Femur (tissue), 1 donor: ENCODE results near the gene MAVS.
"Not testable (repeated sequence)": the region's sequence is repeated elsewhere in the genome, so short reads cannot be mapped to it uniquely, and the experiment has no call there.

Source experiments
- DNase-seq: peaks from one replicate; pipeline ENCODE4 v3.0.0-alpha.2; 2017

Gene MAVS

DNA sequence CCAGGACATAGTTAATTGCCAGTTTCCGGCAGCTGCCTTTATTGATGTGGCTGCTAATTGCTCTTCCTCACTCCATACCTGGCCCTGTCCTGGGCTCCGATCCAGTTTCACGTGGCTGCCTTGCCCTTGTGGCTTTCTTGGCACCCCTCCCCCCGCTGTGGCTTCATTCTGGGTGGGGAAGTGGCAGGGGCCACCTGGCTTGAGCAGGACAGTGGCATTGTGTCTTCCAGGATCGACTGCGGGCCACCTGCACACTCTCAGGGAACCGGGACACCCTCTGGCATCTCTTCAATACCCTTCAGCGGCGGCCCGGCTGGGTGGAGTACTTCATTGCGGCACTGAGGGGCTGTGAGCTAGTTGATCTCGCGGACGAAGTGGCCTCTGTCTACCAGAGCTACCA, 10.8 kb downstream of the MAVS start:
- no peak for DNase-seq

DNA sequence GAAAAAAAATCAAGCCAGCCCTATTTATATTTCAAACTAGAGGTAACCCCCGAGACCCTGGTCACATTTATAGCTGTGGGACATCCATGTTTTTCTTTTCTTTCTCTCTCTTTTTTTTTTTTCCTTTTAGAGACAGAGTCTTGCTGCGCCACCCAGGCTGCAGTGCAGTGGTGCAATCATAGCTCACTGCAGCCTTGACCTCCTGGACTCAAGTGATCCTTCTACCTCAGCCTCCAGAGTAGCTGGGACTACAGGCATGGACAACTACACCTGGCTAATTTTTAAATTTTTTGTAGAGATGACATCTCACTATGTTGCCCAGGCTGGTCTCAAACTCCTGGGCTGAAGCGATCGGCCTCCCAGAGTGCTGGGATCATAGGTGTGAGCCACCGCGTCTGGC, 12.1 kb downstream of the MAVS start:
- DNase-seq = no peak

DNA sequence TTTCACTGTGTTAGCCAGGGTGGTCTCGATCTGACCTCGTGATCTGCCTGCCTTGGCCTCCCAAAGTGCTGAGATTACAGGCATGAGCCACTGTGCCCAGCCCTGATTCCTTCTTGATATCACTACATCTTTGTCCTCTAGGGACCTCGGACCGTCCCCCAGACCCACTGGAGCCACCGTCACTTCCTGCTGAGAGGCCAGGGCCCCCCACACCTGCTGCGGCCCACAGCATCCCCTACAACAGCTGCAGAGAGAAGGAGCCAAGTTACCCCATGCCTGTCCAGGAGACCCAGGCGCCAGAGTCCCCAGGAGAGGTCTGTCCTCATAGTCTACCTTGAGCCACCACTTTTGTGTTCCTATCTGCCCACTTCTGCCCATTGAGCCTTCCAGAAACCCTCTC, 14.6 kb downstream of the MAVS start:
- DNase-seq = no peak

DNA sequence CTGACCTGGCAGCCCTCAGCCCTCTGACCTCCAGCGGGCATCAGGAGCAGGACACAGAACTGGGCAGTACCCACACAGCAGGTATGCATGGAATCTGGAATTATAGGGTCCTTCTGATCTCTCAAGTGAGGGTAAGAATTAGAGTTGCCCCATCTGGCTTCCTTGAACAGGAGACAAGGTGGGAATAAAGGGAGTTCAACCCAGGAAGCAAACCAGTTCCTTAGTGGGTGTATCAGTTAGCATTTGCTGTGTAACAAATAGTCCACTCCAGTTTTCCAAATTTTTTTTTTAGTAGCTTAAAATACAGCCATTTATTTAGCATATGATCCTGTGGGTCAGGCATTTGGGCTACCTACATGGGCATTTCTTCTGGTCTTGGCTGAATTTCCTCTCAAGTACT, 15.7 kb downstream of the MAVS start:
- no peak for DNase-seq

DNA sequence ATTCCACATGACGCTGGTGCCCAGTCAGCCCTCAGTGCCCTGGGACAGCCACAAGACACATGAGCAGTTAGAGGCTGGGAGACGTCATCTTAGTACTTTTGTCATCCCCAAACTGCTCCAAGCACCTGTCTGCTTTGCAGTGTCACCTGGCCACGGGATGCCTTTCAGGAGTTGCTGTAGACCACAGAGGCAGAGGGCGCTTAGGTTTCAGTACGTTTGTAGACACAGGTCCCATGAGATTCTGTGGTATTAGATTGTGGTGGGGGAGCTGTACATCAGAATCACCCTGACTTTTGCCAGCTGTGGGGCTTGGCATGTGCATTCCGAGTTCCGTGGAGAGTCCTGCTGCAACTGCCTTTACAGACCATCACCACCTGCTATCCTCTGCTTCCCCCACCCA, 16.7 kb downstream of the MAVS start:
- DNase-seq = no peak

DNA sequence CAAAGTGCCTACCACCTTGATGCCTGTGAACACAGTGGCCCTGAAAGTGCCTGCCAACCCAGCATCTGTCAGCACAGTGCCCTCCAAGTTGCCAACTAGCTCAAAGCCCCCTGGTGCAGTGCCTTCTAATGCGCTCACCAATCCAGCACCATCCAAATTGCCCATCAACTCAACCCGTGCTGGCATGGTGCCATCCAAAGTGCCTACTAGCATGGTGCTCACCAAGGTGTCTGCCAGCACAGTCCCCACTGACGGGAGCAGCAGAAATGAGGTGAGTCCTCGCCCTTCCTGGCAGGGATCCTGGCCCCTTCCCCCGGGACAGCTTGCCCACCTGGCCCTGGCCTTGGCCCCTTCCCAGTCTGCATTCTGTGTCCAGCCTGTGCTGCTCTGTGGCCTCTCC, 17.9 kb downstream of the MAVS start:
- DNase-seq = no peak

DNA sequence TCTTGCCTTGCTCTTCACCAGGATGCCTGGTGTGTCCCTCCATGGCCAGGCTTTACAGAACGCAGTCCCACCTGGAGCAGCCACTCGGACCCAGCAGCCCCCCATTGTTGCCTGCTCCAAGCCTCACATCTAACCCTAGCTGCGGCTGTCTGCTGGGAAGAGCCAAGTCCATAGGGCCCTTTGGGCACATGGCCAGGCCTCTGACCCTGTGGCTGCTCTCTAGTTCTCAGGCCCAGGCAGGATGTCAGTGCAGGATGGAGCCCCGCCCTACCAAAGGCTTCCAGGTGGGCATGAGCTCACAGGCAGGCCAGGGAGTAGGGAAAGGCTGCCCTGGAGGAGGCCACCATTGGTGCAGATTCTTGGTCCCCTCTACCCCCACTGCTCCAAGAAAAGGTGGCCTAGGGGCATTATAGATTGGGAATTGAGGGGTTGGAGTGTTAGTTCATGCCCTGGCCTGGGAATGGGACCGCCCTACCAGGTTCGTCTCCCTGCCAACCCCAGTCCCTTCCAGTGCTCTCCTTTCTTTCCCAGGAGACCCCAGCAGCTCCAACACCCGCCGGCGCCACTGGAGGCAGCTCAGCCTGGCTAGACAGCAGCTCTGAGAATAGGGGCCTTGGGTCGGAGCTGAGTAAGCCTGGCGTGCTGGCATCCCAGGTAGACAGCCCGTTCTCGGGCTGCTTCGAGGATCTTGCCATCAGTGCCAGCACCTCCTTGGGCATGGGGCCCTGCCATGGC, 18.7 kb downstream of the MAVS start:
- no peak for DNase-seq

DNA sequence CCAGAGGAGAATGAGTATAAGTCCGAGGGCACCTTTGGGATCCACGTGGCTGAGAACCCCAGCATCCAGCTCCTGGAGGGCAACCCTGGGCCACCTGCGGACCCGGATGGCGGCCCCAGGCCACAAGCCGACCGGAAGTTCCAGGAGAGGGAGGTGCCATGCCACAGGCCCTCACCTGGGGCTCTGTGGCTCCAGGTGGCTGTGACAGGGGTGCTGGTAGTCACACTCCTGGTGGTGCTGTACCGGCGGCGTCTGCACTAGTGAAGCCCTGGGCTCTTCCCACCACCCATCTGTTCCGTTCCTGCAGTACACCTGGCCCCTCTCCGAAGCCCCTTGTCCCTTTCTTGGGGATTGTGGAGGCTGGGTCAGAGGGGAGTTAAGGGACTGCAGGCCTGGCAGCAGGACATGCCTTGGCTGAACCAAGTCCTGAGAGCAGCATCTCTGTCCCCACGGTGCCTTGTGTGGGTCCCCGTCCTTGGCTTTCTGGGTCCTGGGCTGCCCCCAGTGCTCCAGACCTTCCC, 19.3 kb downstream of the MAVS start:
- DNase-seq = no peak

DNA sequence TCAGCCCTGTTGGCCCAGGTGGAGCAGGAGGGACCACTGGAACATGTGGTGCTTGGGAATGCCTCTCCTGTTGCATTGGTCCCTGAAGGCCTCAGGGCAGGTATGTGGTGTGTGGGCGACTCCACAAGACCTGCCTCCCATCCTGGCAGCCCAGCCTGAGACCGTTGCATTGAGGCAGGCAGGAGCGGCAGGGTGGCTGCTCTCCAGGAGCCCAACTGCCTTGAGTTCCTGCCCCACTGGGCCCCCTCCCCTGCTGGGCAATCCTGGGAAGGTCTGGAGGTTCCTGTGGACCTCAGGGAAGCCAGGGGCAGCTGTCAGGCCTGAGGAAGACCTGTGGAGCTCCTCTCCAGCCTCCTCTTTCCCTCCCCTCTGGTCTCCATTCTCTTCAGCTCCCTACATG, 19.8 kb downstream of the MAVS start:
- no peak for DNase-seq

DNA sequence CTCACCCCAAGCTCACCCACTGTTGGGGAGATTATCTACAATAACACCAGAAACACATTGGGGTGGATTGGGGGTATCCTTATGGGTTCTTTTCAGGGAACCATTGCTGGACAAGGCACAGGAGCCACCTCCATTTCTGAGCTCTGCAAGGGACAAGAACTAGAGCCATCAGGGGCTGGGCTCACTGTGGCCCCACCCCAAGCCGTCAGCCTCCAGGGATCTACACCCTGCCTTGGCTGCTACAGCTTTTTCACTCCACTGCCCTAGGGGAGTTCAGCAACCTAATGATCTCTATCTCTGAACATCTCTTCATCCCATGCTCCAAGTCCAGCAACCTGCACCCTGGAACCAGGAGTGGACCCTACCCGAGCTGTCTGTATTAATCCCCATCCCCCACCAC, 21.2 kb downstream of the MAVS start:
- no peak for DNase-seq

DNA sequence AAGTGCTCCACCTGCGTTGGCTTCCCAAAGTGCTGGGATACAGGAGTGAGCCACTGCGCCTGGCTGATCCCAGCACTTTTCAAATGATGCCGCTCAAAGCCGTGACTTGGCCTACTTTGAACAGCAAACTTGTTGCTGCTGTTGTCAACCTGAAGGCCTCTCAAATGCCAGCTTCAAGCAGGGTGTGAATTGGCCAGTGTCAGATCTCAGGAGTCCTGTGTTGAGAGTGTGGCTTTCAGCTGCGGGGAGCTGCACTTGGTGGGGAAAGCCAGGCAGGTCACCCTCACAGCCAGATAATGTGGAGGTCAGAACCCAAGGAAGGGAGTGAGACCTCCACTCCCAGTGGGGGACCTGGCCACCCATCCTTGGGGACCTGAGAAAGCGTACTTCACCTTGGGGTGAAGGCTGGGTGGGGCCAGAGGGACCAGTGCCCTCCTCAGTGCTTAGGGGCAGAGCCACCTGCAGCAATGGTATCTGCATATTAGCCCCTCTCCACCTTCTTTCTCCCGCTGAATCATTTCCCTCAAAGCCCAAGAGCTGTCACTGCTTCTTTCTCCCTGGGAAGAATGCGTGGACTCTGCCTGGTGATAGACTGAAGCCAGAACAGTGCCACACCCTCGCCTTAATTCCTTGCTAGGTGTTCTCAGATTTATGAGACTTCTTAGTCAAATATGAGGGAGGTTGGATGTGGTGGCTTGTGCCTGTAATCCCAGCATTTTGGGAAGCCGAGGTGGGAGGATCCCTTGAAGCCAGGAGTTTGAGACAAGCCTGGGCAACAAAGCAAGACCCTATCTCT, 23.4 kb downstream of the MAVS start:
- DNase-seq = no peak

DNA sequence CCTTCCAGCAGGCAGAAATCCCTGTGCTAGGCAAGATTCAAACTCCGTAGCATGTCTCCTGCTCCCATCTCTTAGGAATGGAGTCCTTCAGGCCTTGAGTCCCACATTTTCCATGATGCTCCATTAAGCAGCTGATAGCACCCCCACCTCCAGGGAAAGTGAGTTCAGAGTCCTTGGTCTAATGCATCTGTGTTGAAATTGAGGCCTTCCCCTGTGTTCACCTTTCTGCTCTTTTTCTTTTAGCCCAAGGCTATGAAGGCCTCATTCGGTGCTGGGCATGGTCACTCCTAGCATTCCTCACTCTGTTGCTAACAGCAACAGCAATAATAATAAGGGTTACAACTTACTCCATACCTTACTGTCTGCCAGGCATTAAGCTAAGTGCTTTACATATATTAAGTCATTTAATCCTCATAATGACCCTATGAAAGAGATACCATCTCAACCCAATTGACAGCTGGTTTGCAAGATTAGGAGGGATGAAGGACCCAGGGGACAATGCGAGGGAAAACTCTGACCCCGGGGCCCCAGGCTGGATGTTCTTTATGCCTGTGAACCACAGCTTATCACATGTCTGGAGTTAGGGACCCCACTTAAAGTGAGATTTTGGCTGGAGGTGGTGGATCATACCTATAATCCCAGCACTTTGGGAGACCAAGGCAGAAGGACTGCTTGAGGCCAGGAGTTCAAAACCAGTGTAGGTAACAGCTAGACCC, 25.1 kb downstream of the MAVS start:
- no peak for DNase-seq

DNA sequence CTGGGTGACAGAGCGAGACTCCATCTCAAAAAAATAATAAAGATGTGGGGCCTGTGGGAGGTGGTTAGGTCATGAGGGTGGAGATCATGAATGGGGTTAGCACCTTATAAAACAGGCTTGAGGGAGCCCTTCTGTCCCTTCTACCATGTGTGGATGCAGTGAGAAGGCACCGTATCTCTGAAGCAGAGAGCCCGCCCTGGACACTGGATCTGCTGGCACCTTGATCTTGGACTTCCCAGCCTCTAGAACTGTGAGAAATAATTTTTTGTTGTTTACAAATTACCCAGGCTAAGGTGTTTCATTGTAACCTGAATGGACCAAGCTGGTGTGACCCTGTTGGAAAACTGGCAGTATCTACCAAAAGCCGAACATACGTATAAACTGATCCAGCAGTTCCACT, 26.9 kb downstream of the MAVS start:
- DNase-seq = no peak

DNA sequence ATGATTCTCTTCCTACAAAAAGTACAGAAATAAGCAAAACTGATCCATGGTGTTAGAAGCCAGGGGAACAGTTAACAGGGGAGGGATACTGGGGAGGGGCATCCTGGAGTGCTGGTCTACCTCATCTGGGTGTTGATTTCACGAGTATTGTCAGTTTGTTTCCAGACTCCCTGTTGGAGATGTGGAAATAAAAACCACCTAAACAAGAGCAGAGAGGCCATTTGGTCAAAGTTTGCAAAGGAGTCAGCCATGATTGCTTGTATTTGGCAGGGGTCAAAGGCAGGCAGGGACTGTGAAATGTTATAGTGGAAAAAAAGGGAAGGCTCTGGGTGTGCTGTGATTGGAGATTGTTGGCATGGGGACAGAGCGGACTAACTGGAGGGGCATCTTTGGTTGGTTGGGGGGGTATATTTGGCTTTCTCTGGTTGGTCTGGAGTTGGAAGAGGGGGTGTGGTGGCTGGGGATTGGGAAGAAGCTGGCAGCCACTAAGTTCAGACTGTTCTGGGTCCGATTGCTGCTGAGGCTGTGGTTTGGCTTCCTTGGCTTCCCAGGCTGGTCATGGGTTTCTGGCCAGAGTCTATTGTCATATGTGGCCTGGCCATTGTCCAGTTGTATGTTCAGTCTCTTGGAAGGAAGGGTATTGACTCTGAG, 27.7 kb downstream of the MAVS start:
- DNase-seq = peak; percentile 62

DNA sequence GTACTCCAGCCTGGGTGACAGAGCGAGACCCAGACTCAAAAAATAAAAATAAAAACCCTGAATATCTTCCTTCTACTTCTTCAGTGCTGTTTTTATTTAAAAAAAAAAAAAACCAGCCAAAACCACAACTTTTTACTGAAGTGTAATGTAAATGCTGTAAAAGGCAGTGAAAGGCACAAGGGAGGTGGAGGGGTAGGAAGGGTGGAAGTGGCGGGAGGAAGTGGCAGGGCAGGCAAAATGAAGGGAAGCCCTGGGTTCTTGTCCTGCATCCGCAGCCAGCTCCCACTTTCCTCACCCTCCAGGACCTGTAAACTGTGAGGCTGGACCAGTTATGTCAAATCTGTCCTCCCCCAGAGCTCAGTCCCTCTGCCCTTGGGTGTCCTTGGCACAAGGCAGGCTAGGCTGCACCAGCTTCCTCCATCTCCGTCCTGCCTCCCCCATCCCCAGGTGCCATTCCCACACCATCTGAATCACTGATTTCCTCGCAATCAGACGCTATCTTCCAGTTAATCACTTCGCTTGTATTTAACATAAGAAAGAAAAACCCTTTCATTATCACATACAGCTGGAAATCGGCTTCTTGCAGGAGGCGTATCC, 28.8 kb downstream of the MAVS start:
- DNase-seq = no peak

DNA sequence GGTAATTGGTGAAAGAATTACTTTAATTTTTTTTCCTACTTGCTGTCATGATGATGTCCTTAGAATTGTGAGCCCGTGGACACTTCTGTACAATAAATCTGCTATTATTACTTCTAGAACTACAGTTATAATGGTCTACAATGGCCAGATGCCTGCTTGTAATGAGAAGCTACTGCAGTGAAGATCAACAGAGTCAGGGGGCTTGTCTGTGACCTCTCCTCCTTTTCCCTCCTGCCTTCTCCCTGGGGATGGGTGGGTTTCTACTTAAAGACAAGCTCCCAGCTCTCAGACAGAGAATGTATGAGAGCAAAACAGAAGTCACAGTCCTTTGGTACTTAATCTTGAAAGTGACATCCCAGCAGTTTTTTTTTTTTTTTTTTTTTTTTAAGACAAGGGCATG, 29.4 kb downstream of the MAVS start:
- no peak for DNase-seq

DNA sequence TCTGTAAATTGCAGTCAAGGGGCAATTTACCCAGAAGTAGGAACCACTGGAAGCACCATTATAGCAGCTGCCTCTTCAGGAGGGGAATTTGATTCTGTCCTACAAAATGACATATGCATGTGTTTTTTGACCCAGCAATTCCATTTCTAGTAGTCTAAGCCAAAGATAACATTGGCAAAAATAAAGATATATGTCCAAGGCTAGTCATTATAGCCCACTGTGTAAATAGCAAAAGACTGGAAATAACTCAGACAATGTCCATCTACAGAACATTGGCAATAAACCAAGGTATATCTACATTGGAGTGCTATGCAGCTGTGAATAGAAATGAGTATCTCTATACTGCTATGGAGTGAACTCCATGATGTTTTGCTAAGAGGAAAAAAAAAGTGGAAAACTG, 30.0 kb downstream of the MAVS start:
- DNase-seq = no peak

DNA sequence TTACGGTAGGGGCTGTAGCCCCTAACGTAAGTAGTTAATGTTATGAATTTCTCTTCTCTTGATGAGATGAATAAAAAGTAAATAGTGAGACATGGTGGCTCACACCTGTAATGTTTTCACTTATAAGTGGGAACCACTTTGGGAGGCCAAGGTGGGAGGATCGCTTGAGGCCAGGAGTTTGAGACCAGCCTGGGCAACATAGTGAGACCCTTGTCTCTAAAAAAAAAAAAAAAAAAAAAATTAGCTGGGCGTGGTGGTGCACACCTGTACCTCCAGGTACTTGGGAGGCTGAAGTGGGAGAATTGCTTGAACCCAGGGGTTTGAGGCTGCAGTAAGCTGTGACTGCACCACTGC, 32.3 kb downstream of the MAVS start:
- not testable (repeated sequence) for DNase-seq

DNA sequence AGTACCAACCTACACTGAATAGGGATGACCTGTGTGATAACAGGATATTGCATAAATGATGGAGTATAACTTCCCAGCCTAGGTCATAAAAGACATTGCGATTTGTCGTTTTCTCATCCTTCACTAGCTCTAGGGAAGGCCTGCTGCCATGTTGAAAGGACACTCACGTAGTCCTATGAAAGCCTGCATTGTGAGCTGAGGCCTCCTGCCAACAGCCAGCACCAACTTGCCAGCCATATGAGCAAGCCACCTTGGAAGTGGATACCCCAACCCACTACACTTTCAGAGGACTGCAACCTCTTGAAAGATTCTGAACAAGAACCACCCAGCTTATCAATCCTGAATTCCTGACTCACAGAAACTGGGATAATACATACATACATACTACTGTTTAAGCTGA, 39.1 kb downstream of the MAVS start:
- DNase-seq = no peak

DNA sequence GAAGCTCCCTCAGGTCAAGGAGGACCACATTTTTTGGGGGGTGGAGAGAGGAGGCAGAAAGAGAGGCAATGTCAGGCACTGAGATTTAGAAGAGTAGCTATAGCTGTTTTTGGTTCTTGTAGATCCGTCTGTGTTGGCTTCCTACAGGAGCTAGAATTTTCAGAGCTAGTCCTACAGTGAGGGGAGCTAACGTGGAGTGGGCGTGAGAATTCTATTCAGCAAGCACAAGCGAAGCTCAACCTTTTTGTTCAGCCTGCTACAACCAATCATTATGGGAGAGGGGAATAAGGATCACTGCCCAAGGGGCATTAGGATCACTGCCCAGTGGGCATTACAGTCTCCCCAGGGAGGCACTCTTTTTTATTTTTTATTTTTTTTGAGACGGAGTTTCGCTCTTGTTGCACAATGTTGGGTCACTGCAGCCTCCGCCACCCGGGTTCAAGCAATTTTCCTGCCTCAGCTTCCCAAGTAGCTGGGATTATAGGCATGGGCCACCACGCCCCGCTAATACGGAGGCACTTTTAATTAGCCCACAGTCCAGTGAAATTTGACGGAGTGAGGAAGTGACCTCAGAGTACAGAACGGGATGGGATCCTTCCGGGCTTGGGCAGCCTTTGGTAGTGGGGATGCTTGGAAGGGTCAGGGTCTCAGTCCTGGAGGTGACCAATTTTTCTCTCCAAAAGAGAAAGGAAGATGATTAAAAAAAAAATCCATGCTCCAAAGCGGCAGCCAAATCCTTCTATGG, 41.4 kb downstream of the MAVS start:
- peak; percentile 41 for DNase-seq

DNA sequence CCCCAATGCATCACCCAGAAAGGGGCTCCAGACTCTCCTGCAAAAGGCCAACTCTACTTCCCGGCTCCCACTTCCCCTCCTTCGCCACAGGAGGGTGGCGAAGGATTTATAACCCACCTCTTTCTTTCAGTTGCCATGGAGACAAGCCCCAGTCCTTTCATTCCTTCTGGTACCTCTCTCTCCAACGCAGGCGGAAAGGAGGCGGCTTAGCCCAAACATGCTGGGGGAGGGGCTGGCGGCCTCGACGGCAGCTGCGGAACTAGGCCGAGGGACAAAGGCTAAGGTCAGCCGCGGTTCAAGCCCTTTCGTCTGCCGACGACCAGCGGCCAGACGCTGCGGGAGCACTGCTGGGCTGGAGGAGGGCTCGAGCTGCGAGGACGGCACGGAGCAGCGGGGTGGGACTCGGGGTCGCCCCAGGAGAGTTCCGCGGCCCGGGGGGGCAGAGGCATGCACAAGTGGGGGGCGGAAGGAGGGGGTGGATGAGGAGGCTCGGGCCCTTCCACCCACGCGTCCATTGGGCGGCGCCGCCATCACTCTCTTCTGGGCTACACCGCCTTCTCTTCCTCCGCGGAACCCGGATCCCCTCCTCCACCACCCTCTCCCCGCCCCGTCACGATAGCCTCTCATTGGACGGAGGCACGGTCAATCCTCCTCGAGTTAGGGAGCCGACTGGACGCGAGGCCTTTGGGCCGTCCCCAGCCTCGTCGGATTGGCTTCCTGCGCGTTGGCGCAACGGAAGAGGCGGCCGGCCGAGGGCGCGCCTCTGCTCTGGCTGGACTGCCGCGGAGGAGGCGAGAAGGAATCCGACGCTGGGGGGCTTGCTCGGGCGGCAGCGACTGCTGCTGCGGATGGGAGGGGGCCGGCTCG, 42.2 kb downstream of the MAVS start, which contains the start of gene PANK2:
TSS of gene PANK2 (plus strand) at position 766 of the 867 bp plus-strand sequence.
- DNase-seq = peak; percentile 100
